MM.1S (cell line): ENCODE measurements around the gene LBHD2.

Experiments
- DNase-seq: peaks from one replicate; pipeline ENCODE4 v3.0.0-alpha.2; 2015
- H2AFZ ChIP-seq: fragments of 300-600 bp; sonication (generic); 2 replicates; pipeline ENCODE4 v1.6.0; 2016; ENCODE audit warnings: antibody characterized with exemption, low read length
- H3F3A ChIP-seq: fragments of 300-600 bp; sonication (generic); 2 replicates; pipeline ENCODE4 v1.6.1; 2016; ENCODE audit warnings: mild to moderate bottlenecking, antibody characterized with exemption, low read length, moderate library complexity, mixed read lengths; ENCODE audit not compliant: insufficient read depth
- H3K27ac ChIP-seq: fragments of 300-600 bp; sonication (generic); 2 replicates; pipeline ENCODE4 v1.5.1; 2016; ENCODE audit warnings: mild to moderate bottlenecking, low read length
- H3K27me3 ChIP-seq: fragments of 300-600 bp; sonication (generic); replicated peaks from 2 replicates; pipeline ENCODE4 v1.6.0; 2016; ENCODE audit warnings: low read length; ENCODE audit not compliant: insufficient read depth
- H3K36me3 ChIP-seq: fragments of 300-600 bp; sonication (generic); replicated peaks from 2 replicates; pipeline ENCODE4 v1.6.1; 2016; ENCODE audit warnings: mild to moderate bottlenecking, low read length, mixed read lengths; ENCODE audit not compliant: insufficient read depth
- H3K4me1 ChIP-seq: fragments of 300-600 bp; sonication (generic); 2 replicates; pipeline ENCODE4 v1.6.1; 2016; ENCODE audit warnings: low read length, mixed read lengths
- H3K4me2 ChIP-seq: fragments of 300-600 bp; sonication (generic); 2 replicates; pipeline ENCODE4 v1.6.0; 2016; ENCODE audit warnings: low read depth, low read length
- H3K4me3 ChIP-seq: fragments of 300-600 bp; sonication (generic); 2 replicates; pipeline ENCODE4 v1.5.1; 2016; ENCODE audit warnings: low read length, mixed read lengths
- H3K79me2 ChIP-seq: fragments of 300-600 bp; sonication (generic); 2 replicates; pipeline ENCODE4 v1.6.1; 2016; ENCODE audit warnings: mixed run types, low read length, mixed read lengths
- H3K9ac ChIP-seq: fragments of 300-600 bp; sonication (generic); 2 replicates; pipeline ENCODE4 v1.6.1; 2016; ENCODE audit warnings: low read length, mixed read lengths
- H3K9me2 ChIP-seq: fragments of 300-600 bp; sonication (generic); replicated peaks from 2 replicates; pipeline ENCODE4 v1.6.1; 2016; ENCODE audit warnings: mild to moderate bottlenecking, low read length, mixed read lengths; ENCODE audit not compliant: insufficient read depth
- H3K9me3 ChIP-seq: fragments of 300-600 bp; sonication (generic); replicated peaks from 2 replicates; pipeline ENCODE4 v1.6.1; 2016; ENCODE audit warnings: mild to moderate bottlenecking, low read length, mixed read lengths; ENCODE audit not compliant: insufficient read depth
- H4K20me1 ChIP-seq: fragments of 300-600 bp; sonication (generic); 2 replicates; pipeline ENCODE4 v1.6.1; 2016; ENCODE audit warnings: mild to moderate bottlenecking, low read length, moderate library complexity, mixed read lengths; ENCODE audit not compliant: insufficient read depth
- CTCF ChIP-seq: fragments of 300-600 bp; sonication (generic); IDR thresholded peaks from 2 replicates; pipeline ENCODE4 v1.5.1; 2016; ENCODE audit warnings: antibody characterized with exemption, low read length, mixed read lengths
- EZH2 ChIP-seq: fragments of 300-600 bp; sonication (generic); optimal IDR thresholded peaks from 2 replicates; pipeline ENCODE3; 2017; ENCODE audit warnings: low read depth, mild to moderate bottlenecking, antibody characterized with exemption, low read length, mixed read lengths
- EZH2phosphoT487 ChIP-seq: fragments of 300-600 bp; sonication (generic); IDR thresholded peaks from 2 replicates; pipeline ENCODE4 v1.6.1; 2018; ENCODE audit warnings: antibody characterized with exemption, low read length

Gene LBHD2

GRCh38 chr14:103099733-103100280 lies 15.8 kb downstream of the LBHD2 start:
- H3K79me2 ChIP-seq: no peaks in the 10 kb centered on the region
- H3K4me3 ChIP-seq: no peak overlapping the region
- peak overlapping the region; percentile 51; the same call in 1 of the 2 replicates for H3K27ac ChIP-seq
- H3K9me2 ChIP-seq: no peaks in the 10 kb centered on the region
- TF ChIP-seq EZH2phosphoT487 (no peak), EZH2 (no peak), CTCF (no peak)
- no peaks in the 10 kb centered on the region for H4K20me1 ChIP-seq
- H3K36me3 ChIP-seq: no peaks in the 10 kb centered on the region
- no peak for DNase-seq
- H3K27me3 ChIP-seq: peaks cover 8% of the 10 kb centered on the region; the same call in 1 of the 2 replicates
- H3K9me3 ChIP-seq: no peaks in the 10 kb centered on the region
- no peaks in the 10 kb centered on the region; the same call in 1 of the 2 replicates for H3F3A ChIP-seq
- 0 out of 2 replicates have a peak, but pooled peaks cover 5% of the 10 kb centered on the region for H3K4me1 ChIP-seq
- H2AFZ ChIP-seq: no peak overlapping the region
- no peak overlapping the region for H3K9ac ChIP-seq
- no peak overlapping the region for H3K4me2 ChIP-seq

GRCh38 chr14:103100281-103101121 lies 16.5 kb downstream of the LBHD2 start:
- H3K36me3 ChIP-seq: no peaks in the 10 kb centered on the region
- DNase-seq: peak; percentile 12
- no peak overlapping the region for H2AFZ ChIP-seq
- H4K20me1 ChIP-seq: no peaks in the 10 kb centered on the region
- peak overlapping the region; percentile 15; the same call in 1 of the 2 replicates for H3K4me2 ChIP-seq
- no peak overlapping the region for H3K9ac ChIP-seq
- 0 out of 2 replicates have a peak, but pooled peaks cover 5% of the 10 kb centered on the region for H3K4me1 ChIP-seq
- peaks cover 8% of the 10 kb centered on the region; the same call in 1 of the 2 replicates for H3K27me3 ChIP-seq
- no peaks in the 10 kb centered on the region for H3K9me2 ChIP-seq
- peak overlapping the region; percentile 51; the same call in 1 of the 2 replicates for H3K27ac ChIP-seq
- H3F3A ChIP-seq: no peaks in the 10 kb centered on the region; the same call in 1 of the 2 replicates
- H3K79me2 ChIP-seq: no peaks in the 10 kb centered on the region
- TF ChIP-seq EZH2phosphoT487 (no peak), CTCF (no peak), EZH2 (no peak)
- H3K4me3 ChIP-seq: no peak overlapping the region
- H3K9me3 ChIP-seq: no peaks in the 10 kb centered on the region

DNA sequence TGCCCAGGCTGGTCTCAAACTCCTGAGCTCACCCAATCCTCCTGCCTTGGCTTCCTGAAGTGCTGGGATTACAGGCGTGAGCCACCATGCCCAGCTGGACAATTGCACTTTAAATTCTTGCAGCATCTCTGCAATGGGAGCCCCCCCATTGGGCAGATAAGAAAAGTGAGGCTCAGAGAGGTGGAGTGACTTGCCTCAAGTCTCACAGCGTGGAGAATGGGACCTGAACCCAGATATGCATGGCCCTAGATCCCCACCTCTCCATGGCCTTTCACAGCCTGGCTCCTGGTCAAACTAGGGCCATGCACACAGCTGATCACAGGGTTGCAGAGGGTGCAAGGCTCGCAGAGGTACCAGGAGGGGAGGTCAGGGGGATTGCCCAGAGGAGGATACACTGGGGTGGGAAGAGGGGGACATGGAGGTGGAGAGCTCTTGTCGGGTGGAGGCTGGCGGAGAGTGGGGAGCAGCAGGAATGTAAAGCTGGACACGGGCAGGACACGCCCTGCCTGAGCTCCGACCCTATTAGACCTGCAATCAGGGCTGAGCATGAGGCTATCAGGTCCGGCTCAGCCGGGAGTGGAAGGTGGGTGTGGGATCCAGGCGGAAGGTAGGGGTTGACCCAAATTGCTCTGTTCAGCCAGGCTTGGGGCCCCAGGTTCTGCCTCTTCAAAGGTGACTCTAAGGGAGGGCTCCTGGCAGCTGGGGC lies 17.4 kb downstream of the LBHD2 start:
- Histone ChIP-seq H3K4me2 (no peak overlapping the region), H3K4me3 (no peak overlapping the region), H3K79me2 (no peaks in the 10 kb centered on the region), H3K9ac (no peak overlapping the region), H3K9me3 (no peaks in the 10 kb centered on the region), H3K36me3 (no peaks in the 10 kb centered on the region), H4K20me1 (no peaks in the 10 kb centered on the region), H3K27me3 (peaks cover 8% of the 10 kb centered on the region; the same call in 1 of the 2 replicates), H3K27ac (peak overlapping the region; percentile 51; the same call in 1 of the 2 replicates), H3K4me1 (0 out of 2 replicates have a peak, but pooled peaks cover 5% of the 10 kb centered on the region), H3K9me2 (no peaks in the 10 kb centered on the region), H2AFZ (no peak overlapping the region), H3F3A (no peaks in the 10 kb centered on the region; the same call in 1 of the 2 replicates)
- TF ChIP-seq CTCF: no peak
- no peak for TF ChIP-seq EZH2phosphoT487
- no peak for TF ChIP-seq EZH2
- DNase-seq: no peak
